ENCODE data around the gene AEBP1. TPM values are rescaled to one million over a fixed set of nuclear protein-coding genes. Genes with fewer than 3 reads are reported as not detected.

Gene AEBP1

GRCh38 chr7:44163591-44163990 lies 59.4 kb downstream of the AEBP1 start:
- Histone ChIP-seq H3K4me2 (ENCODE audit: insufficient read depth, low read length, poor library complexity, severe bottlenecking) (no peak overlapping the region), H3K14ac (ENCODE audit: low read length) (no peak overlapping the region), H4K91ac (ENCODE audit: low read depth, low read length, poor library complexity) (no peak overlapping the region), H2BK5ac (ENCODE audit: low read length) (no peak overlapping the region), H3K27ac (replicated peaks; ENCODE audit: low read length) (no peak overlapping the region), H2BK15ac (ENCODE audit: low read length) (no peak overlapping the region), H3K79me1 (ENCODE audit: low read depth, low read length) (peaks cover 1% of the 10 kb centered on the region), H2BK120ac (ENCODE audit: low read depth, low read length) (no peak overlapping the region), H3K36me3 (replicated peaks in 1 of 2; ENCODE audit: control insufficient read depth in 2 of 2, insufficient read depth in 2 of 2, low read length in 2 of 2) (no peaks in the 10 kb centered on the region), H3K23ac (ENCODE audit: low read depth, low read length, poor library complexity) (no peak overlapping the region), H3K4me1 (ENCODE audit: control insufficient read depth in 2 of 2, insufficient read depth in 1 of 2, low read depth in 1 of 2, low read length in 2 of 2) (peaks cover 0 to 5% of the 10 kb centered on the region in 2 donors), H3K27me3 (ENCODE audit: control insufficient read depth in 3 of 3, insufficient read depth in 3 of 3, low read depth in 1 of 3, low read length in 3 of 3) (peaks cover 0 to 31% (median 2%) of the 10 kb centered on the region in 3 experiments), H2BK12ac (ENCODE audit: low read length) (no peak overlapping the region), H3K18ac (ENCODE audit: low read length) (no peak overlapping the region), H4K8ac (ENCODE audit: low read depth, low read length) (no peak overlapping the region), H3K9me3 (replicated peaks in 1 of 2; ENCODE audit: control insufficient read depth in 2 of 2, insufficient read depth in 1 of 2, low read depth in 1 of 2, low read length in 2 of 2) (peaks cover 0 to 2% of the 10 kb centered on the region in 2 donors), H3K4me3 (ENCODE audit: low read length in 2 of 2) (no peak overlapping the region), H3K4ac (ENCODE audit: low read length) (no peak overlapping the region), H3K9ac (ENCODE audit: low read depth, low read length, poor library complexity) (no peak overlapping the region), H2AK5ac (ENCODE audit: low read depth, low read length) (no peak overlapping the region), H2AFZ (ENCODE audit: low read length) (peak overlapping the region; percentile 55)
- no CpG with 5 or more reads among the region's 1 CpG for WGBS, 2 donors (ENCODE audit: extremely low coverage in 2 of 2, insufficient read length in 2 of 2, insufficient replicate concordance in 1 of 2)
- no peak for DNase-seq (ENCODE audit: low spot score)

Small RNA genes lying within 50 kb of the gene (small RNA-seq; reads per million reads assigned to genes)
- gene RNA5SP230 (ENCODE audit: insufficient read depth), result not detected
